Esophagus squamous epithelium (tissue), 4 donors: ENCODE results near the gene SENP2.

ENCODE experiments used
- CTCF ChIP-seq, 6 experiments: fragments of 450-650 bp in 4 of 6; fragments of 200-600 bp in 2 of 6; sonication (generic) in 2 of 6; IDR thresholded peaks; one replicate each; pipeline ENCODE4 v1.5.1; 2016 to 2019; ENCODE audit warnings: antibody characterized with exemption in 6 of 6, mild to moderate bottlenecking in 4 of 6, moderate library complexity in 4 of 6
- POLR2A ChIP-seq, 4 donors: fragments of 450-650 bp; IDR thresholded peaks; one replicate each; pipeline ENCODE4 v1.6.1; 2017; ENCODE audit warnings: antibody characterized with exemption in 4 of 4, mild to moderate bottlenecking in 4 of 4, moderate library complexity in 3 of 4

GRCh38 chr3:185656321-185656840 is 70.3 kb downstream of the SENP2 start:
- TF ChIP-seq POLR2A (IDR thresholded peaks at IDR 0.05) = peak in 2 of 4 donors; percentile 36 to 58
- TF ChIP-seq CTCF (IDR thresholded peaks at IDR 0.05) = no peak
